H9 (cell line): ENCODE results near the gene ARMS2. TPM values are rescaled to one million over a fixed set of nuclear protein-coding genes. Genes with fewer than 3 reads are reported as not detected.

Experiments
- DNase-seq: peaks from one replicate; pipeline ENCODE4 v3.0.0-alpha.2; 2017
- H2AFZ ChIP-seq: one replicate; pipeline ENCODE4 v1.6.1; 2013; ENCODE audit warnings: mild to moderate bottlenecking, low read length, control low read depth, moderate library complexity
- H2AK5ac ChIP-seq: 2 replicates; pipeline ENCODE4 v1.6.1; 2013; ENCODE audit warnings: low read length, control low read depth, mixed read lengths; ENCODE audit not compliant: insufficient read length
- H2BK120ac ChIP-seq: one replicate; pipeline ENCODE4 v1.6.1; 2013; ENCODE audit warnings: low read depth, mild to moderate bottlenecking, low read length, control low read depth, inconsistent platforms; ENCODE audit not compliant: poor library complexity, severe bottlenecking
- H2BK12ac ChIP-seq: 2 replicates; pipeline ENCODE4 v1.6.1; 2013; ENCODE audit warnings: low read length, control low read depth, mixed read lengths, low read depth; ENCODE audit not compliant: insufficient read length
- H2BK15ac ChIP-seq: 2 replicates; pipeline ENCODE4 v1.6.1; 2013; ENCODE audit warnings: low read depth, low read length, control low read depth
- H2BK20ac ChIP-seq: one replicate; pipeline ENCODE4 v1.6.1; 2013; ENCODE audit warnings: low read depth, mild to moderate bottlenecking, low read length, control low read depth, inconsistent platforms; ENCODE audit not compliant: poor library complexity, severe bottlenecking
- H2BK5ac ChIP-seq: 2 replicates; pipeline ENCODE4 v1.6.1; 2013; ENCODE audit warnings: low read length, control low read depth, mixed read lengths; ENCODE audit not compliant: insufficient read length
- H3K14ac ChIP-seq: 2 replicates; pipeline ENCODE4 v1.6.1; 2013; ENCODE audit warnings: low read length, control low read depth; ENCODE audit not compliant: insufficient read depth
- H3K18ac ChIP-seq: 2 replicates; pipeline ENCODE4 v1.6.1; 2013; ENCODE audit warnings: low read depth, mild to moderate bottlenecking, mixed read lengths, low read length, control low read depth; ENCODE audit not compliant: insufficient read length
- H3K23ac ChIP-seq: 2 replicates; pipeline ENCODE4 v1.6.1; 2013; ENCODE audit warnings: low read length, control low read depth, mixed read lengths, low read depth; ENCODE audit not compliant: insufficient read length
- H3K23me2 ChIP-seq: 2 replicates; pipeline ENCODE4 v1.6.1; 2013; ENCODE audit warnings: low read depth, mild to moderate bottlenecking, mixed read lengths, low read length, control low read depth; ENCODE audit not compliant: insufficient read length, poor library complexity, severe bottlenecking
- H3K27ac ChIP-seq: 2 replicates; pipeline ENCODE4 v1.5.1; 2013; ENCODE audit warnings: low read length, control low read depth, mixed read lengths, low read depth; ENCODE audit not compliant: insufficient read length
- H3K27me3 ChIP-seq: 2 replicates; pipeline ENCODE4 v1.6.1; 2013; ENCODE audit warnings: low read length, control low read depth, inconsistent platforms; ENCODE audit not compliant: insufficient read depth
- H3K4ac ChIP-seq: 2 replicates; pipeline ENCODE4 v1.6.1; 2013; ENCODE audit warnings: low read depth, mild to moderate bottlenecking, control low read depth, inconsistent platforms, low read length, moderate library complexity
- H3K4me1 ChIP-seq: 2 replicates; pipeline ENCODE4 v1.6.1; 2013; ENCODE audit warnings: low read length, control low read depth, inconsistent platforms; ENCODE audit not compliant: insufficient read depth
- H3K4me2 ChIP-seq: 2 replicates; pipeline ENCODE4 v1.6.1; 2013; ENCODE audit warnings: low read length, control low read depth, mixed read lengths; ENCODE audit not compliant: insufficient read length, insufficient read depth
- H3K56ac ChIP-seq: 2 replicates; pipeline ENCODE4 v1.6.1; 2013; ENCODE audit warnings: low read depth, mild to moderate bottlenecking, mixed read lengths, low read length, control low read depth; ENCODE audit not compliant: insufficient read length
- H3K79me1 ChIP-seq: 2 replicates; pipeline ENCODE4 v1.6.1; 2013; ENCODE audit warnings: low read depth, mild to moderate bottlenecking, moderate library complexity, low read length, control low read depth, inconsistent platforms; ENCODE audit not compliant: insufficient read depth, poor library complexity, severe bottlenecking
- H3K79me2 ChIP-seq: 2 replicates; pipeline ENCODE4 v1.6.1; 2013; ENCODE audit warnings: low read length, control low read depth, inconsistent platforms; ENCODE audit not compliant: insufficient read depth
- H3K9ac ChIP-seq: 2 replicates; pipeline ENCODE4 v1.6.1; 2013; ENCODE audit warnings: low read length, control low read depth, mixed read lengths; ENCODE audit not compliant: insufficient read length; ENCODE audit errors: extremely low read depth
- H3K9me3 ChIP-seq: one replicate; pipeline ENCODE4 v1.6.1; 2013; ENCODE audit warnings: low read depth, low read length, inconsistent platforms; ENCODE audit not compliant: control insufficient read depth
- H3T11ph ChIP-seq: one replicate; pipeline ENCODE4 v1.6.1; 2013; ENCODE audit warnings: mild to moderate bottlenecking, low read length, control low read depth, inconsistent platforms
- H4K20me1 ChIP-seq: one replicate; pipeline ENCODE4 v1.6.1; 2013; ENCODE audit not compliant: control insufficient read depth, insufficient read length, insufficient read depth
- H4K5ac ChIP-seq: 2 replicates; pipeline ENCODE4 v1.6.1; 2013; ENCODE audit warnings: low read depth, mild to moderate bottlenecking, mixed read lengths, low read length, control low read depth; ENCODE audit not compliant: insufficient read length
- H4K8ac ChIP-seq: replicated peaks from 2 replicates; pipeline ENCODE4 v1.6.1; 2013; ENCODE audit warnings: low read length, control low read depth, mixed read lengths, low read depth; ENCODE audit not compliant: insufficient read length
- H4K91ac ChIP-seq: 2 replicates; pipeline ENCODE4 v1.6.1; 2013; ENCODE audit warnings: low read depth, mild to moderate bottlenecking, moderate library complexity, mixed read lengths, low read length, control low read depth; ENCODE audit not compliant: insufficient read length
- H3K27ac Mint-ChIP-seq, 3 experiments: 2 replicates in 2 of 3; 3 replicates in 1 of 3; pipeline ENCODE4 v1.8.0; 2020 to 2021; ENCODE audit warnings: mixed read lengths in 3 of 3, mild to moderate bottlenecking in 1 of 3, moderate library complexity in 1 of 3
- H3K27me3 Mint-ChIP-seq: 2 replicates; pipeline ENCODE4 v1.8.0; 2021; ENCODE audit warnings: low read depth, mild to moderate bottlenecking, moderate library complexity, mixed read lengths
- H3K36me3 Mint-ChIP-seq, 3 experiments: 2 replicates in 2 of 3; 3 replicates in 1 of 3; pipeline ENCODE4 v1.8.0; 2020 to 2021; ENCODE audit warnings: low read depth in 3 of 3, mixed read lengths in 3 of 3; ENCODE audit not compliant: insufficient read depth in 1 of 3
- H3K4me1 Mint-ChIP-seq, 2 experiments: 2 replicates each; pipeline ENCODE4 v1.8.0; 2020; ENCODE audit warnings: mixed read lengths in 2 of 2
- H3K4me3 Mint-ChIP-seq, 2 experiments: 2 replicates in 1 of 2; 3 replicates in 1 of 2; pipeline ENCODE4 v1.8.0; 2020 to 2021; ENCODE audit warnings: mild to moderate bottlenecking in 2 of 2, mixed read lengths in 2 of 2, moderate library complexity in 1 of 2
- H3K9me3 Mint-ChIP-seq, 2 experiments: 2 replicates in 1 of 2; 3 replicates in 1 of 2; pipeline ENCODE4 v1.8.0; 2020; ENCODE audit warnings: mild to moderate bottlenecking in 2 of 2, mixed read lengths in 2 of 2, moderate library complexity in 1 of 2
- CTCF ChIP-seq: fragments of 200-600 bp; sonication (generic); conservative IDR thresholded peaks from 3 replicates; pipeline ENCODE4 v1.8.0; 2021; ENCODE audit warnings: antibody characterized with exemption, mild to moderate bottlenecking
- WGBS: extraction: QIAGEN DNeasy Blood & Tissue Kit; methylation state at CpG from one replicate; pipeline ENCODE4 v1.1.7; 2013; ENCODE audit warnings: missing lambda C conversion rate, low lambda C conversion rate, mixed read lengths; ENCODE audit not compliant: insufficient read length; ENCODE audit errors: extremely low coverage; 5-methylcytosine and 5-hydroxymethylcytosine counted together
- total RNA-seq: library from RNA; stranded (reverse); gene quantifications from 2 replicates; pipeline ENCODE4 v1.2.1, GENCODE V29; 2021

The ARMS2 gene
- total RNA-seq, 1 experiment from 2014 or later, result not detected

GRCh38 chr10:122477436-122477835 lies 23.0 kb downstream of the ARMS2 start:
- Histone ChIP-seq H3K4me1 (peaks cover 11% of the 10 kb centered on the region), H2BK120ac (no peak overlapping the region), H3K56ac (no peak overlapping the region), H4K5ac (no peak overlapping the region), H3K18ac (no peak overlapping the region), H3K9ac (no peak overlapping the region), H2AFZ (no peak overlapping the region), H2BK5ac (no peak overlapping the region), H3K14ac (no peak overlapping the region), H3K27me3 (no peaks in the 10 kb centered on the region), H3K9me3 (peaks cover 8% of the 10 kb centered on the region), H4K8ac (no peak overlapping the region), H2BK15ac (no peak overlapping the region), H2AK5ac (no peak overlapping the region), H3K27ac (no peak overlapping the region), H3T11ph (no peak overlapping the region), H4K20me1 (no peaks in the 10 kb centered on the region), H3K79me2 (no peaks in the 10 kb centered on the region), H3K4me2 (no peak overlapping the region), H2BK12ac (no peak overlapping the region), H2BK20ac (no peak overlapping the region), H3K23me2 (no peaks in the 10 kb centered on the region), H3K4ac (no peak overlapping the region), H4K91ac (no peak overlapping the region), H3K79me1 (no peaks in the 10 kb centered on the region), H3K23ac (no peak overlapping the region)
- no peak for DNase-seq
- H3K4me1 Mint-ChIP-seq, result peaks cover 49 to 55% of the 10 kb centered on the region in 2 experiments
- no peak for TF ChIP-seq CTCF
- H3K4me3 Mint-ChIP-seq, result peak overlapping the region in 1 of 2 experiments; percentile 17; a peak in 2 of 5 replicates
- peaks cover 10 to 12% of the 10 kb centered on the region in 2 experiments for H3K9me3 Mint-ChIP-seq
- WGBS, result no CpG with 5 or more reads among the region's 5 CpGs
- peak overlapping the region in 1 of 3 experiments; percentile 79; a peak in 1 of 7 replicates for H3K27ac Mint-ChIP-seq
- H3K27me3 Mint-ChIP-seq, result peaks cover 3% of the 10 kb centered on the region
- peaks cover 6 to 10% (median 6%) of the 10 kb centered on the region in 3 experiments; a peak in 6 of 7 replicates for H3K36me3 Mint-ChIP-seq
